NCI-H345 treated with DMSO at 0.1 percent for 48 hours (cell line): ENCODE data around the gene HOXB1.

Experiments
- DNase-seq: peaks from one replicate; lab custom pipeline; 2025; ENCODE audit not compliant: unreplicated experiment; lab: John Stamatoyannopoulos, UW

Gene HOXB1

GRCh38 chr17:48567646-48568354 lies 37.0 kb upstream of the HOXB1 start:
- DNase-seq, result no peak

GRCh38 chr17:48567209-48567608 lies 36.4 kb upstream of the HOXB1 start:
- DNase-seq, result no peak

GRCh38 chr17:48566717-48567116 lies 35.9 kb upstream of the HOXB1 start:
- DNase-seq, result no peak

- no peak for DNase-seq
Observed at GRCh38 chr17:48565925-48566710, 35.3 kb upstream of the HOXB1 start.

- DNase-seq, result no peak
Observed at GRCh38 chr17:48565022-48565554, 34.3 kb upstream of the HOXB1 start.

- DNase-seq, result no peak
Observed at GRCh38 chr17:48564188-48565021, 33.6 kb upstream of the HOXB1 start.

GRCh38 chr17:48563867-48564187 lies 33.0 kb upstream of the HOXB1 start:
- DNase-seq, result no peak

GRCh38 chr17:48563385-48563838 lies 32.6 kb upstream of the HOXB1 start:
- no peak for DNase-seq

- no peak for DNase-seq
Observed at GRCh38 chr17:48562934-48563333, 32.1 kb upstream of the HOXB1 start.

GRCh38 chr17:48561884-48562810 lies 31.3 kb upstream of the HOXB1 start:
- DNase-seq, result no peak

GRCh38 chr17:48559840-48560817 lies 29.3 kb upstream of the HOXB1 start:
- no peak for DNase-seq

GRCh38 chr17:48559122-48559839 lies 28.5 kb upstream of the HOXB1 start:
- no peak for DNase-seq

GRCh38 chr17:48558831-48559121 lies 28.0 kb upstream of the HOXB1 start:
- no peak for DNase-seq

- DNase-seq, result no peak
Observed at GRCh38 chr17:48558057-48558830, 27.4 kb upstream of the HOXB1 start.

- DNase-seq, result no peak
Observed at GRCh38 chr17:48556576-48557401, 26.0 kb upstream of the HOXB1 start.

- DNase-seq, result no peak
Observed at GRCh38 chr17:48556229-48556575, 25.4 kb upstream of the HOXB1 start.
